H1 (cell line): ENCODE data around the gene MALSU1. TPM values are rescaled to one million over a fixed set of nuclear protein-coding genes. Genes with fewer than 3 reads are reported as not detected.

Experiments
- ATF3 ChIP-seq: IDR thresholded peaks from 2 replicates; pipeline ENCODE4 v1.6.1; 2011; ENCODE audit warnings: low read depth, mild to moderate bottlenecking, low read length; ENCODE audit not compliant: insufficient read depth
- BACH1 ChIP-seq: IDR thresholded peaks from 2 replicates; pipeline ENCODE4 v1.6.1; 2012; ENCODE audit warnings: low read length, improper control_type of control experiment
- CBX8 ChIP-seq: fragments of 300-800, 300-1000 bp; sonication (generic); IDR thresholded peaks from 2 replicates; pipeline ENCODE4 v1.7.1; 2016; ENCODE audit warnings: low read depth, low read length, borderline replicate concordance
- CHD2 ChIP-seq: IDR thresholded peaks from 2 replicates; pipeline ENCODE4 v1.6.1; 2012; ENCODE audit warnings: low read length, improper control_type of control experiment
- CTCF ChIP-seq, 3 experiments: IDR thresholded peaks; 1 replicate in 2 of 3; 2 replicates in 1 of 3; pipeline versions ENCODE4 v1.5.1 to v1.6.1; 2011; ENCODE audit warnings: low read length in 3 of 3, mild to moderate bottlenecking in 3 of 3, inconsistent platforms in 2 of 3, low read depth in 1 of 3, moderate library complexity in 1 of 3; ENCODE audit not compliant: insufficient read depth in 1 of 3; ENCODE audit errors: control extremely low read depth in 1 of 3
- EP300 ChIP-seq, 2 experiments: IDR thresholded peaks; 1 replicate in 1 of 2; 2 replicates in 1 of 2; pipeline ENCODE4 v1.6.1; 2011 to 2012; ENCODE audit warnings: low read depth in 2 of 2, low read length in 2 of 2, mild to moderate bottlenecking in 2 of 2, borderline replicate concordance in 1 of 2, inconsistent platforms in 1 of 2, moderate library complexity in 1 of 2
- GABPA ChIP-seq: IDR thresholded peaks from 2 replicates; pipeline ENCODE4 v1.6.1; 2011; ENCODE audit warnings: mild to moderate bottlenecking, low read length, moderate library complexity, borderline replicate concordance; ENCODE audit not compliant: insufficient read depth
- JUN ChIP-seq: IDR thresholded peaks from 2 replicates; pipeline ENCODE4 v1.6.1; 2011; ENCODE audit warnings: low read depth, mild to moderate bottlenecking, improper control_type of control experiment, low read length
- USF2 ChIP-seq: IDR thresholded peaks from 2 replicates; pipeline ENCODE4 v1.6.1; 2011; ENCODE audit warnings: low read length, improper control_type of control experiment
- ZNF274 ChIP-seq: IDR thresholded peaks from 2 replicates; pipeline ENCODE4 v1.7.0; 2012; ENCODE audit warnings: low read length, borderline replicate concordance; ENCODE audit errors: extremely low read depth
- polyA plus RNA-seq, 7 experiments: library from polyadenylated mRNA; depleted of rRNA in 3 of 7; stranded (reverse) in 5 of 7; unstranded in 2 of 7; fragments of >200 nt in 5 of 7; fragments of 200-250 nt in 2 of 7; gene quantifications; 1 replicate in 5 of 7; 2 replicates in 1 of 7; 4 replicates in 1 of 7; pipeline versions ENCODE4 v1.2.1 to v1.2.3, GENCODE V29; 2011 to 2013; ENCODE audit warnings: missing spikeins in 2 of 7, mixed read lengths in 2 of 7
- total RNA-seq: library from RNA; stranded (reverse); fragmentation: NEBNext Ultra II Directional; extraction: Animal tissue kit (Norgen Biotek cat#: 25700); gene quantifications from 2 replicates; pipeline ENCODE4 v1.2.1, GENCODE V29; 2021

The MALSU1 gene
- total and polyA plus RNA-seq, 2 of the 8 experiments (the other 6 are each of a cell fraction or from before 2014, with no cell fraction given) = 73.5 to 84.0 TPM

- no peak for TF ChIP-seq ATF3
- TF ChIP-seq EP300 (IDR thresholded peaks at IDR 0.05; ENCODE audit: borderline replicate concordance in 1 of 2, low read depth in 2 of 2, low read length in 2 of 2) = no peak
- no peak for TF ChIP-seq CTCF (IDR thresholded peaks at IDR 0.05; ENCODE audit: control extremely low read depth in 1 of 3, insufficient read depth in 1 of 3, low read depth in 1 of 3, low read length in 3 of 3)
- no peak for TF ChIP-seq ZNF274
- TF ChIP-seq USF2 = no peak
- no peak for TF ChIP-seq CHD2
- TF ChIP-seq CBX8 = no peak
- no peak for TF ChIP-seq BACH1
- no peak for TF ChIP-seq JUN
- TF ChIP-seq GABPA = no peak
These were observed 33.9 kb downstream of the MALSU1 start (continued) for GRCh38 chr7:23332910-23333612.
